Retinal pigment epithelial cell (primary cell): ENCODE data around the gene PHF20.

ENCODE experiments used
- DNase-seq: peaks from one replicate; pipeline ENCODE4 v3.0.0-alpha.2; 2010; ENCODE audit warnings: low read depth
- H3K4me3 ChIP-seq: 2 replicates; pipeline ENCODE4 v1.5.1; 2011; ENCODE audit warnings: mild to moderate bottlenecking, low read length, control low read depth, moderate library complexity
- TF ChIP-seq, protein P1 (sequence below): conservative IDR thresholded peaks from 2 replicates; pipeline ENCODE4 v1.5.1; 2011; ENCODE audit warnings: low read depth, low read length, control low read depth, inconsistent platforms

PHF20 gene

GRCh38 chr20:35929301-35929700, 157.5 kb downstream of the PHF20 start:
- H3K4me3 ChIP-seq: no peak overlapping the region
- TF ChIP-seq, protein P1, sequence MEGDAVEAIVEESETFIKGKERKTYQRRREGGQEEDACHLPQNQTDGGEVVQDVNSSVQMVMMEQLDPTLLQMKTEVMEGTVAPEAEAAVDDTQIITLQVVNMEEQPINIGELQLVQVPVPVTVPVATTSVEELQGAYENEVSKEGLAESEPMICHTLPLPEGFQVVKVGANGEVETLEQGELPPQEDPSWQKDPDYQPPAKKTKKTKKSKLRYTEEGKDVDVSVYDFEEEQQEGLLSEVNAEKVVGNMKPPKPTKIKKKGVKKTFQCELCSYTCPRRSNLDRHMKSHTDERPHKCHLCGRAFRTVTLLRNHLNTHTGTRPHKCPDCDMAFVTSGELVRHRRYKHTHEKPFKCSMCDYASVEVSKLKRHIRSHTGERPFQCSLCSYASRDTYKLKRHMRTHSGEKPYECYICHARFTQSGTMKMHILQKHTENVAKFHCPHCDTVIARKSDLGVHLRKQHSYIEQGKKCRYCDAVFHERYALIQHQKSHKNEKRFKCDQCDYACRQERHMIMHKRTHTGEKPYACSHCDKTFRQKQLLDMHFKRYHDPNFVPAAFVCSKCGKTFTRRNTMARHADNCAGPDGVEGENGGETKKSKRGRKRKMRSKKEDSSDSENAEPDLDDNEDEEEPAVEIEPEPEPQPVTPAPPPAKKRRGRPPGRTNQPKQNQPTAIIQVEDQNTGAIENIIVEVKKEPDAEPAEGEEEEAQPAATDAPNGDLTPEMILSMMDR: no peak
- DNase-seq: no peak

DNA sequence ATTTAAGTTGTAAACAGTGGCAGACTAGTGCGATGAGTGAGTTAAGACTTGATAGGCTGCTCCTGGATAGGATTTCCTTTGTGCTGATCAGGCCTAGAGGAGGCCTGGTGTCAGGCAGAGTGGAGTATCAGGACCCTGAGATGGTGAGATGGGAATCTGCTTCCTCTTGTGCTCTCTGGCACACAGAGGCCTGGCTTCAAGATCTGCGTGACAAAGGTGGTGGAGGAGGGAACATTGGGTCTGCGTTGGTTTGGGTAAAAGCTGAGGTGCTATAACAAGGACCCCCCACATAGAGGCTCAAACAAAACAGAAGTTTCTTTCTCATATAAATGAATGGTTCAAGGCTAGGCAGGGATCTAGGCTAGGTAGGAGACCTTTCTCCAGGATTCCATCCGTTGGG, 162.2 kb downstream of the PHF20 start:
- no peak overlapping the region for H3K4me3 ChIP-seq
- DNase-seq: no peak
- TF ChIP-seq, protein P1: no peak

DNA sequence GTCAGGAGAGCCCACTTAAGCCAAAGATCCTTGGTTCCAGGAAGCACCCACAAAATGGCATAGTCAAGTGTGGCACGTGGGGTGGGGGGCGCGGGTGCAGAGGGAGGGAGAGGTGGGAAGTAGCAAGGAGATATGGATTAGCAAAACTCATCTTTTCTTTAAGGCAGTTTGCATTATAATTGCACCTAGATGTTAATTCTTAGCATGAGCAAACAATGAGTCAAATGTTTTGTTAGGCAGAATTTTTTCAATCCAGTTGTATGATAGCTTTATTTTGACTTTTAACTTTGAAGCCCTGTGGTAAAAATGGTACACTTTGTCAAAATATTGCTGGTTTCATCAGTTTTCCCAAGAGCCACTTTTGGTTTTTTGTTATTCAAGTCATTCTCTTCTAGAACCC, 167.4 kb downstream of the PHF20 start:
- no peak for DNase-seq
- TF ChIP-seq, protein P1: no peak
- no peak overlapping the region for H3K4me3 ChIP-seq

GRCh38 chr20:35941620-35942019, 169.8 kb downstream of the PHF20 start:
- TF ChIP-seq, protein P1: no peak
- no peak for DNase-seq
- H3K4me3 ChIP-seq: no peak overlapping the region

GRCh38 chr20:35942243-35942642, 170.4 kb downstream of the PHF20 start:
- TF ChIP-seq, protein P1: no peak
- peak; percentile 90 for DNase-seq
- no peak overlapping the region for H3K4me3 ChIP-seq

DNA sequence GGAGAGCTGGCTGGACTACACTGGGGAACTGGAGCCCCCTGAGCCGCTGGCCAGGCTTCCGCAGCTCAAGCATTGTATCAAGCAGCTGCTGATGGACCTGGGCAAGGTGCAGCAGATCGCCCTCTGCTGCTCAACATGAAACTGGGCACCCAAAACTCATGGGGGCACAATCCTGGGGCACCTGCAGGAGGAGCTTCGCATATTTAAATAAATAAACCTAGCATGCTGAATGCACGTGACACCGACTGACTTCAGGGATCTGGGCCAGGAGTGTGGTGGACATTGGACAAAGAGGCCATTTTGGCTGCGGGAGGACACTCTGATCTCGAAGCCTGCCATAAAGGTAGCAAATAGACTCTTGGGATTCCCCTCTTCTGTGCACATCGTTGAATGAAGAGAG, 175.7 kb downstream of the PHF20 start:
- H3K4me3 ChIP-seq: no peak overlapping the region
- TF ChIP-seq, protein P1: peak; percentile 58
- DNase-seq: no peak

DNA sequence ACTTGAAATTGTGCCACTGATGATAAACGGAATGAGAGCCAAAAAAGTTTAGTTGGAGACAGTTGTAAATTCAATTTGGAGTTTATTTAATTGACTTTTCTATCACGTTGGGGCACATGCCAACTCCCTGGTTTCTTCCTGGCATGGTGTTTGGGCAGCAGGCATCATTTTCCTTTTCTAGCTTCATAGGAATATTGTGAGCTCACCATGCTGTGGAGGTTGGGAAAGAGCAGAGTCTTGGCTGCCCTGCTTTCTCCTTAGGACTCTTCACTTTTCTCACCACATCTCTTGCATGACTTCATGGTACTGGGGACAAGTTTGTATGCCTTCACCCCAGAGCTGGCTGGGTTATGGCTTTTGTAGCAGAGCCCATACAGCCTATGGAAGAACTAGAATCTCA, 176.1 kb downstream of the PHF20 start:
- no peak for DNase-seq
- TF ChIP-seq, protein P1: no peak
- no peak overlapping the region for H3K4me3 ChIP-seq
